HL-60 (cell line): ENCODE measurements around the gene PTPN3.

Experiments used
- CTCF ChIP-seq: IDR thresholded peaks from one replicate; pipeline ENCODE4 v1.5.1; 2011; ENCODE audit warnings: low read length, control low read depth, inconsistent platforms; ENCODE audit not compliant: insufficient read depth
- GABPA ChIP-seq: IDR thresholded peaks from 2 replicates; pipeline ENCODE4 v1.6.1; 2012; ENCODE audit warnings: low read depth

- TF ChIP-seq CTCF (no peak), GABPA (no peak)
These were observed 112.6 kb downstream of the PTPN3 start for GRCh38 chr9:109385499-109385898.
